H1 (cell line): Measurements from ENCODE around the gene RAP1GDS1. TPM values are rescaled to one million over a fixed set of nuclear protein-coding genes. Genes with fewer than 3 reads are reported as not detected.

Source experiments
- CTCF ChIA-PET: fragments of 300-600 bp; sonication (Branson Sonifier 250); formaldehyde crosslinking; loops from one replicate; lab custom pipeline; 2021; ENCODE audit not compliant: partially characterized antibody; lab: Charles Lee
- POLR2A ChIA-PET: fragments of 300-600 bp; sonication (Branson Sonifier 250); formaldehyde crosslinking; loops from one replicate; lab custom pipeline; 2021; ENCODE audit warnings: inconsistent platforms; ENCODE audit not compliant: partially characterized antibody; lab: Charles Lee
- DNase-seq, 2 experiments: peaks; one replicate each; pipeline versions ENCODE4 v3.0.0 to v3.0.0-alpha.2; 2010 to 2022; ENCODE audit warnings: low spot score in 2 of 2, low read depth in 1 of 2, mixed read lengths in 1 of 2
- FAIRE-seq: peaks from 2 replicates; lab custom pipeline; 2011; peaks lifted over from hg19 to GRCh38; lab: Jason Lieb, UNC
- H2AFZ ChIP-seq: 2 replicates; pipeline ENCODE4 v1.8.1; 2012; ENCODE audit warnings: low read length, inconsistent platforms
- H2AK5ac ChIP-seq: 2 replicates; pipeline ENCODE4 v1.6.1; 2013; ENCODE audit warnings: low read depth, low read length
- H2BK120ac ChIP-seq: replicated peaks from 2 replicates; pipeline ENCODE3; 2013; ENCODE audit warnings: low read depth, low read length, inconsistent platforms
- H2BK12ac ChIP-seq: 2 replicates; pipeline ENCODE4 v1.6.1; 2013; ENCODE audit warnings: low read depth, low read length
- H2BK15ac ChIP-seq: 2 replicates; pipeline ENCODE4 v1.6.1; 2013; ENCODE audit warnings: low read length
- H2BK20ac ChIP-seq: 2 replicates; pipeline ENCODE4 v1.6.1; 2013; ENCODE audit warnings: low read length
- H2BK5ac ChIP-seq: 2 replicates; pipeline ENCODE4 v1.6.1; 2013; ENCODE audit warnings: low read depth, low read length
- H3K14ac ChIP-seq: 2 replicates; pipeline ENCODE4 v1.6.1; 2013; ENCODE audit warnings: inconsistent platforms; ENCODE audit not compliant: insufficient read length
- H3K18ac ChIP-seq: 2 replicates; pipeline ENCODE4 v1.6.1; 2013; ENCODE audit warnings: low read length; ENCODE audit errors: extremely low read depth
- H3K23ac ChIP-seq: 2 replicates; pipeline ENCODE4 v1.6.1; 2013; ENCODE audit warnings: inconsistent platforms; ENCODE audit not compliant: insufficient read length
- H3K23me2 ChIP-seq: 2 replicates; pipeline ENCODE4 v1.6.1; 2013; ENCODE audit warnings: low read depth, low read length
- H3K27ac ChIP-seq: 2 replicates; pipeline ENCODE4 v1.6.1; 2011; ENCODE audit warnings: low read depth, low read length, inconsistent platforms
- H3K27me3 ChIP-seq, 4 experiments: replicated peaks in 1 of 4; 1 replicate in 1 of 4; 2 replicates in 3 of 4; pipeline versions ENCODE4 v1.6.1 to v1.8.1; 2011 to 2013; ENCODE audit warnings: low read length in 3 of 4, mild to moderate bottlenecking in 3 of 4, inconsistent platforms in 2 of 4, mixed read lengths in 2 of 4, moderate library complexity in 1 of 4; ENCODE audit not compliant: control insufficient read depth in 3 of 4, insufficient read depth in 3 of 4; ENCODE audit errors: extremely low read depth in 1 of 4
- H3K36me3 ChIP-seq, 4 experiments: 2 replicates each; pipeline versions ENCODE4 v1.6.1 to v1.8.1; 2011 to 2013; ENCODE audit warnings: mild to moderate bottlenecking in 4 of 4, low read length in 3 of 4, moderate library complexity in 2 of 4, control low read depth in 1 of 4, inconsistent platforms in 1 of 4; ENCODE audit not compliant: insufficient read depth in 4 of 4, control insufficient read depth in 2 of 4
- H3K4ac ChIP-seq: replicated peaks from 2 replicates; pipeline ENCODE3; 2013; ENCODE audit warnings: low read length, low read depth, mixed read lengths, inconsistent platforms; ENCODE audit not compliant: insufficient read length
- H3K4me1 ChIP-seq, 4 experiments: replicated peaks in 1 of 4; 1 replicate in 1 of 4; 2 replicates in 3 of 4; pipeline versions ENCODE4 v1.6.1 to v1.8.1; 2011 to 2013; ENCODE audit warnings: low read length in 3 of 4, inconsistent platforms in 2 of 4, mixed read lengths in 1 of 4; ENCODE audit not compliant: insufficient read depth in 4 of 4, control insufficient read depth in 3 of 4
- H3K4me2 ChIP-seq, 2 experiments: 2 replicates each; pipeline versions ENCODE4 v1.6.1 to v1.8.1; 2011 to 2013; ENCODE audit warnings: low read depth in 2 of 2, low read length in 2 of 2, control low read depth in 1 of 2, inconsistent platforms in 1 of 2, mild to moderate bottlenecking in 1 of 2; ENCODE audit not compliant: insufficient read depth in 1 of 2
- H3K4me3 ChIP-seq, 4 experiments: fragments of 200-600, 300-600 bp in 1 of 4; sonication (generic), shearing (Covaris generic), sonication (Bioruptor Twin) in 1 of 4; 2 replicates each; pipeline versions ENCODE4 v1.5.1 to v1.8.1; 2011 to 2016; ENCODE audit warnings: low read length in 4 of 4, low read depth in 3 of 4, control low read depth in 2 of 4, inconsistent platforms in 2 of 4, mild to moderate bottlenecking in 2 of 4, mixed read lengths in 1 of 4, moderate library complexity in 1 of 4; ENCODE audit not compliant: insufficient read depth in 2 of 4; ENCODE audit errors: extremely low read depth in 1 of 4
- H3K56ac ChIP-seq: replicated peaks from 2 replicates; pipeline ENCODE3; 2013; ENCODE audit warnings: low read depth, mild to moderate bottlenecking, mixed read lengths, low read length, inconsistent platforms; ENCODE audit not compliant: insufficient read length
- H3K79me1 ChIP-seq: 2 replicates; pipeline ENCODE4 v1.6.1; 2013; ENCODE audit warnings: low read depth, low read length, control low read depth
- H3K79me2 ChIP-seq, 2 experiments: 2 replicates each; pipeline versions ENCODE4 v1.6.1 to v1.8.1; 2012 to 2013; ENCODE audit warnings: low read length in 2 of 2, mild to moderate bottlenecking in 2 of 2, inconsistent platforms in 1 of 2; ENCODE audit not compliant: insufficient read depth in 2 of 2, control insufficient read depth in 1 of 2
- H3K9ac ChIP-seq, 4 experiments: replicated peaks in 1 of 4; 1 replicate in 1 of 4; 2 replicates in 3 of 4; pipeline versions ENCODE4 v1.6.1 to v1.8.1; 2011 to 2013; ENCODE audit warnings: low read depth in 3 of 4, low read length in 3 of 4, control low read depth in 2 of 4, mild to moderate bottlenecking in 2 of 4, moderate library complexity in 2 of 4, inconsistent platforms in 1 of 4; ENCODE audit errors: extremely low read depth in 1 of 4
- H3K9me3 ChIP-seq, 2 experiments: 2 replicates each; pipeline versions ENCODE4 v1.6.1 to v1.8.1; 2012 to 2013; ENCODE audit warnings: mild to moderate bottlenecking in 2 of 2, moderate library complexity in 2 of 2, control low read depth in 1 of 2, inconsistent platforms in 1 of 2, low read depth in 1 of 2, low read length in 1 of 2, mixed read lengths in 1 of 2; ENCODE audit not compliant: insufficient read depth in 2 of 2
- H4K20me1 ChIP-seq, 2 experiments: replicated peaks in 1 of 2; 2 replicates each; pipeline versions ENCODE3 to v1.8.1; 2011 to 2013; ENCODE audit warnings: inconsistent platforms in 2 of 2, low read length in 2 of 2, mild to moderate bottlenecking in 1 of 2; ENCODE audit not compliant: insufficient read depth in 2 of 2, control insufficient read depth in 1 of 2
- H4K5ac ChIP-seq: 2 replicates; pipeline ENCODE4 v1.6.1; 2013; ENCODE audit warnings: low read length, low read depth, mixed read lengths, inconsistent platforms; ENCODE audit not compliant: insufficient read length
- H4K8ac ChIP-seq: 2 replicates; pipeline ENCODE4 v1.8.0; 2013; ENCODE audit warnings: mild to moderate bottlenecking, moderate library complexity, low read length, inconsistent platforms; ENCODE audit not compliant: insufficient read depth; ENCODE audit errors: extremely low read depth
- H4K91ac ChIP-seq: replicated peaks from 2 replicates; pipeline ENCODE3; 2013; ENCODE audit warnings: low read length, mixed read lengths, inconsistent platforms; ENCODE audit not compliant: insufficient read length
- CBX8 ChIP-seq: fragments of 300-800, 300-1000 bp; sonication (generic); IDR thresholded peaks from 2 replicates; pipeline ENCODE4 v1.7.1; 2016; ENCODE audit warnings: low read depth, low read length, borderline replicate concordance
- CHD1 ChIP-seq: IDR thresholded peaks from 2 replicates; pipeline ENCODE4 v1.6.1; 2012; ENCODE audit warnings: low read depth, low read length, improper control_type of control experiment
- CTCF ChIP-seq, 3 experiments: IDR thresholded peaks; 1 replicate in 2 of 3; 2 replicates in 1 of 3; pipeline versions ENCODE4 v1.5.1 to v1.6.1; 2011; ENCODE audit warnings: low read length in 3 of 3, mild to moderate bottlenecking in 3 of 3, inconsistent platforms in 2 of 3, low read depth in 1 of 3, moderate library complexity in 1 of 3; ENCODE audit not compliant: insufficient read depth in 1 of 3; ENCODE audit errors: control extremely low read depth in 1 of 3
- EGR1 ChIP-seq: IDR thresholded peaks from 2 replicates; pipeline ENCODE4 v1.6.1; 2011; ENCODE audit warnings: low read depth, low read length, borderline replicate concordance
- EP300 ChIP-seq, 2 experiments: IDR thresholded peaks; 1 replicate in 1 of 2; 2 replicates in 1 of 2; pipeline ENCODE4 v1.6.1; 2011 to 2012; ENCODE audit warnings: low read depth in 2 of 2, low read length in 2 of 2, mild to moderate bottlenecking in 2 of 2, borderline replicate concordance in 1 of 2, inconsistent platforms in 1 of 2, moderate library complexity in 1 of 2
- HDAC2 ChIP-seq, 2 experiments: fragments of 300-600 bp in 1 of 2; sonication (generic) in 1 of 2; IDR thresholded peaks; 2 replicates each; pipeline ENCODE4 v1.6.1; 2011 to 2012; ENCODE audit warnings: low read depth in 2 of 2, low read length in 2 of 2, mild to moderate bottlenecking in 2 of 2, moderate library complexity in 2 of 2, borderline replicate concordance in 1 of 2, inconsistent platforms in 1 of 2
- NRF1 ChIP-seq: IDR thresholded peaks from 2 replicates; pipeline ENCODE4 v1.6.1; 2011; ENCODE audit warnings: mild to moderate bottlenecking, low read depth, low read length, improper control_type of control experiment
- RNF2 ChIP-seq: fragments of 200-900, 300-1000 bp; sonication (generic); IDR thresholded peaks from 2 replicates; pipeline ENCODE4 v1.7.1; 2016; ENCODE audit warnings: borderline replicate concordance, low read depth, mild to moderate bottlenecking, antibody characterized with exemption, low read length; ENCODE audit not compliant: poor library complexity, severe bottlenecking; ENCODE audit errors: missing control alignments
- TBP ChIP-seq: IDR thresholded peaks from 2 replicates; pipeline ENCODE4 v1.6.1; 2011; ENCODE audit warnings: low read depth, low read length, improper control_type of control experiment
- WGBS, 2 experiments: shearing (Covaris generic) in 1 of 2; methylation state at CpG; one replicate each; pipeline versions ENCODE4 v1.1.6 to v1.1.7; 2013 to 2015; ENCODE audit warnings: low lambda C conversion rate in 2 of 2, mixed read lengths in 2 of 2, inconsistent platforms in 1 of 2, low coverage in 1 of 2, missing lambda C conversion rate in 1 of 2; ENCODE audit not compliant: insufficient replicate concordance in 2 of 2, insufficient coverage in 1 of 2, insufficient read length in 1 of 2; ENCODE audit errors: extremely low coverage in 1 of 2, missing lambda C conversion rate in 1 of 2; 5-methylcytosine and 5-hydroxymethylcytosine counted together
- polyA plus RNA-seq, 7 experiments: library from polyadenylated mRNA; depleted of rRNA in 3 of 7; stranded (reverse) in 5 of 7; unstranded in 2 of 7; fragments of >200 nt in 5 of 7; fragments of 200-250 nt in 2 of 7; gene quantifications; 1 replicate in 5 of 7; 2 replicates in 1 of 7; 4 replicates in 1 of 7; pipeline versions ENCODE4 v1.2.1 to v1.2.3, GENCODE V29; 2011 to 2013; ENCODE audit warnings: missing spikeins in 2 of 7, mixed read lengths in 2 of 7
- total RNA-seq: library from RNA; stranded (reverse); fragmentation: NEBNext Ultra II Directional; extraction: Animal tissue kit (Norgen Biotek cat#: 25700); gene quantifications from 2 replicates; pipeline ENCODE4 v1.2.1, GENCODE V29; 2021
- TF ChIP-seq, protein P1 (sequence below): IDR thresholded peaks from 2 replicates; pipeline ENCODE4 v1.6.1; 2011; ENCODE audit warnings: low read length, improper control_type of control experiment

RAP1GDS1 gene
- total and polyA plus RNA-seq, 2 of the 8 experiments (the other 6 are each of a cell fraction or from before 2014, with no cell fraction given), result 12.8 to 31.9 TPM

GRCh38 chr4:98245226-98245625, 16.0 kb upstream of the RAP1GDS1 start:
- H2BK20ac ChIP-seq, result no peak overlapping the region
- H4K8ac ChIP-seq, result no peak overlapping the region
- H3K9ac ChIP-seq, result no peak overlapping the region
- H2BK15ac ChIP-seq, result no peak overlapping the region
- H3K79me1 ChIP-seq, result no peaks in the 10 kb centered on the region
- H2AK5ac ChIP-seq, result no peak overlapping the region
- H3K27ac ChIP-seq, result no peak overlapping the region
- no peaks in the 10 kb centered on the region for H3K9me3 ChIP-seq
- H3K56ac ChIP-seq, result no peak overlapping the region
- no peaks in the 10 kb centered on the region for H3K79me2 ChIP-seq
- H3K4ac ChIP-seq, result no peak overlapping the region
- WGBS, 2 experiments, result 90% methylated on average over 4 of the region's 4 CpGs; no CpG with 5 or more reads in 1 of the 2 experiments
- ChIA-PET POLR2A (no interaction called here), CTCF (no interaction called here)
- H3K4me3 ChIP-seq, result no peak overlapping the region
- H3K36me3 ChIP-seq, result no peaks in the 10 kb centered on the region
- H2BK5ac ChIP-seq, result no peak overlapping the region
- no peak overlapping the region for H4K91ac ChIP-seq
- H3K4me1 ChIP-seq, result no peaks in the 10 kb centered on the region
- no peak overlapping the region for H4K5ac ChIP-seq
- no peak overlapping the region for H3K14ac ChIP-seq
- no peaks in the 10 kb centered on the region for H3K27me3 ChIP-seq
- H2BK120ac ChIP-seq, result no peak overlapping the region
- no peak overlapping the region for H3K4me2 ChIP-seq
- H3K23me2 ChIP-seq, result no peaks in the 10 kb centered on the region
- no peak overlapping the region; the same call in 1 of the 2 replicates for H2AFZ ChIP-seq
- no peaks in the 10 kb centered on the region for H4K20me1 ChIP-seq
- no peak overlapping the region for H3K23ac ChIP-seq
- DNase-seq, result no peak
- H3K18ac ChIP-seq, result no peak overlapping the region
- no peak overlapping the region for H2BK12ac ChIP-seq
- FAIRE-seq, result no peak
- TF ChIP-seq, protein P1, sequence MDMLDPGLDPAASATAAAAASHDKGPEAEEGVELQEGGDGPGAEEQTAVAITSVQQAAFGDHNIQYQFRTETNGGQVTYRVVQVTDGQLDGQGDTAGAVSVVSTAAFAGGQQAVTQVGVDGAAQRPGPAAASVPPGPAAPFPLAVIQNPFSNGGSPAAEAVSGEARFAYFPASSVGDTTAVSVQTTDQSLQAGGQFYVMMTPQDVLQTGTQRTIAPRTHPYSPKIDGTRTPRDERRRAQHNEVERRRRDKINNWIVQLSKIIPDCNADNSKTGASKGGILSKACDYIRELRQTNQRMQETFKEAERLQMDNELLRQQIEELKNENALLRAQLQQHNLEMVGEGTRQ, result no peak
- TF ChIP-seq HDAC2 (IDR thresholded peaks at IDR 0.05; ENCODE audit: borderline replicate concordance in 1 of 2, low read depth in 2 of 2, low read length in 2 of 2), result no peak
- TF ChIP-seq CHD1, result no peak
- TF ChIP-seq CTCF (IDR thresholded peaks at IDR 0.05; ENCODE audit: control extremely low read depth in 1 of 3, insufficient read depth in 1 of 3, low read depth in 1 of 3, low read length in 3 of 3), result no peak
- TF ChIP-seq CBX8, result no peak
- no peak for TF ChIP-seq RNF2
- no peak for TF ChIP-seq EP300 (IDR thresholded peaks at IDR 0.05; ENCODE audit: borderline replicate concordance in 1 of 2, low read depth in 2 of 2, low read length in 2 of 2)
- TF ChIP-seq TBP, result no peak
- no peak for TF ChIP-seq NRF1
- no peak for TF ChIP-seq EGR1
